Mononuclear cell (primary cell): ENCODE results near the gene ASS1. TPM values are rescaled to one million over a fixed set of nuclear protein-coding genes. Genes with fewer than 3 reads are reported as not detected.
"Not testable (repeated sequence)": the region's sequence is repeated elsewhere in the genome, so short reads cannot be mapped to it uniquely, and the experiment has no call there.

Source experiments
- H3K27me3 ChIP-seq: 2 replicates; pipeline ENCODE4 v1.6.0; 2011; ENCODE audit warnings: low read length, control low read depth; ENCODE audit not compliant: insufficient read depth
- H3K4me1 ChIP-seq: 2 replicates; pipeline ENCODE4 v1.5.1; 2011; ENCODE audit warnings: mild to moderate bottlenecking, low read length, control low read depth; ENCODE audit not compliant: insufficient read depth
- H3K4me3 ChIP-seq: 2 replicates; pipeline ENCODE4 v1.5.1; 2011; ENCODE audit warnings: mild to moderate bottlenecking, low read length, moderate library complexity
- H3K9me3 ChIP-seq: 2 replicates; pipeline ENCODE4 v1.5.1; 2011; ENCODE audit warnings: low read depth, mild to moderate bottlenecking, control low read depth, low read length
- total RNA-seq: library from RNA; depleted of rRNA; stranded (reverse); fragments of >200 nt; gene quantifications from one replicate; pipeline ENCODE4 v1.2.3, GENCODE V29; 2012

Gene ASS1
- total RNA-seq, 1 donor: 0.10 TPM

DNA sequence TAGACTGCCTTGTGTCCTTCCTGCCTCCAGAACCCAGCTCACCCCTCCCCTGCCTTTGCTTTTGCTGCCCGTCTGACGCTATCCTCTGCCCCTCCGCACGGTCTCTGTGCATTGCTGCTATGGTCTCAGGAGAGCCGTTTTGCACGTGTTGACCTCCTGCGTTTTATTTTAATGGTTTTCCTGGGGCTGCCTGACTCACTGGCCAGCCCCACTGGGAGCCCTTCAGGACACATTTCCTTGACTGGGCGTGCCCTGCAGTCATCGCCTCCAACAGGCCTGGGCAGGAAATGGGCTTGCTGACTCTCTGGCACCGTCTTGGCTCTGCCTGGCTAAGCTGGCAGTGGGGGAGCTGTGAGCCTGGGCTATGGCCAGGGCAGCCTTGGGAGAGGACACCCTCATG, 17.9 kb upstream of the ASS1 start:
- Histone ChIP-seq H3K4me1 (no peaks in the 10 kb centered on the region), H3K4me3 (no peak overlapping the region), H3K27me3 (no peaks in the 10 kb centered on the region), H3K9me3 (no peaks in the 10 kb centered on the region)

DNA sequence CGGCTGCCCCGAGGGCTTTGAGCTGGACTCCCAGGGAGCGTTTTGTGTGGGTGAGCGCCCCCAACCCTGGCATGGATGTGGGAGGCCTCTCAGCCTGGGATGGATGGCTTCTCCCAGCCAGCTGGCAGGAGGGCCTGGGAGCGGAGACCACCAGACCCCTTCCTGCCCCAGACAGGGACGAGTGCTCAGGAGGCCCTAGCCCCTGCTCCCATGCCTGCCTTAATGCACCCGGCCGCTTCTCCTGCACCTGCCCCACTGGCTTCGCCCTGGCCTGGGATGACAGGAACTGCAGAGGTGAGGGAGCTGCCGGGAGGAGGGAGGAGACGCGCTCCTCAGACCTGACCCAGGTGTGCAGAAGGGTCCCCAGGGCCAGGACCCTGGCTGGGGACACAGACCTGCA, 17.4 kb upstream of the ASS1 start:
- H3K9me3 ChIP-seq: no peaks in the 10 kb centered on the region
- peaks cover 2% of the 10 kb centered on the region for H3K27me3 ChIP-seq
- no peak overlapping the region for H3K4me3 ChIP-seq
- H3K4me1 ChIP-seq: no peaks in the 10 kb centered on the region

DNA sequence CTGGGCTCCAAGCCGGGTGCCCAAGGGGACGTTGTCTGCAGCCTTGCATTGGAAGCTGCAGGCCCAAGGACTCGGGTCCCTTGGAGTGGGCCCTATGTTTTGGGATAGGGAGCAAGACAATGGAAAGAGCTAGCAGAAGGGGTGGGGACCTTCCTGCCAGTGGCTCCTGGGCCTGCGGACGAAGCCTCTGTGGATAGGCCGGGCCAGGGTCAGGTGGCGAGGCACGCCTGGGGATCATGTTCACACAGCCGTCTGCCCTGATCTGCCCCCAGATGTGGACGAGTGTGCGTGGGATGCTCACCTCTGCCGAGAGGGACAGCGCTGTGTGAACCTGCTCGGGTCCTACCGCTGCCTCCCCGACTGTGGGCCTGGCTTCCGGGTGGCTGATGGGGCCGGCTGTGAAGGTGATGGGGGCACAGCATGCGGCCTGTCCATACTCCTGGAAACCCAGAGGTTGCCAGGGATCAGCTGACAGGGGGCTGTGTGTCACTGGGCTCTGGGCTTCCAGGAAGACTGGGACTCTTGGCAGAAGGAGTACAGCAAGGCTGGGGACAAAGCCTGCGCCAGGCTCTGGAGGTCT, 16.6 kb upstream of the ASS1 start:
- Histone ChIP-seq H3K27me3 (peaks cover 5% of the 10 kb centered on the region), H3K4me1 (no peaks in the 10 kb centered on the region), H3K9me3 (no peaks in the 10 kb centered on the region), H3K4me3 (no peak overlapping the region)

DNA sequence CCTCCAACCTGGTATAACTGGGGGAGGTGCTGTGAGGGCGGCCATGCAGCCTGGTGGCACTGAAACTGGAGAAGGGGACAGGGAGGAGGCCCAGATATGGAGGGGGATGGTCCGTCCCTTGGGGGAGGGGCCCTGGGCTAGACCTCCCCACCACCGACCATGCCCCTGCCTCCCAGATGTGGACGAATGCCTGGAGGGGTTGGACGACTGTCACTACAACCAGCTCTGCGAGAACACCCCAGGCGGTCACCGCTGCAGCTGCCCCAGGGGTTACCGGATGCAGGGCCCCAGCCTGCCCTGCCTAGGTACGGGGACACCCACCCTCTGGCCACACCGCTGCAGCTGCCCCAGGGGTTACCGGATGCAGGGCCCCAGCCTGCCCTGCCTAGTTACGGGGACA, 15.4 kb upstream of the ASS1 start:
- Histone ChIP-seq H3K9me3 (no peaks in the 10 kb centered on the region), H3K4me3 (no peak overlapping the region), H3K27me3 (peaks cover 15% of the 10 kb centered on the region), H3K4me1 (no peaks in the 10 kb centered on the region)

DNA sequence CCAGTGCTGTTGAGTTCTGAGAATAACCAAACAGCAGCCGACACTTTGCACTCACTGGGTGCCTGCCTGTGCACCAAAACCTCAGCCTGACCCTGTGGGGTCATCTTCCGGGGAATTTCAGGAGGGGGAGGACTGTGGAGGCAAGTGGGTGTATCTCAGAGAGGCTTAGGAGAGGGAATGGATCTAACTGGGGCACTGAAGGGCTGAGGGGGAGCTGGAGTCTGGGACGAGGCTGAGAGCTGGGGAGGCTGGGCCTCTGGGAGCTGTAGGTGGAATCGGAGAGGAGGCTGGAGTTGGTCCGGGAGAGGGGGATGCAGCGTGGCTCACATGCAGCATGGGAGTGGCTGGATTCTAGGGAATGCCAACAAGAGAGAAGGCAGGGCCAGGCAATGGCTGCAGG, 14.9 kb upstream of the ASS1 start:
- Histone ChIP-seq H3K4me1 (no peaks in the 10 kb centered on the region), H3K27me3 (peaks cover 16% of the 10 kb centered on the region)

DNA sequence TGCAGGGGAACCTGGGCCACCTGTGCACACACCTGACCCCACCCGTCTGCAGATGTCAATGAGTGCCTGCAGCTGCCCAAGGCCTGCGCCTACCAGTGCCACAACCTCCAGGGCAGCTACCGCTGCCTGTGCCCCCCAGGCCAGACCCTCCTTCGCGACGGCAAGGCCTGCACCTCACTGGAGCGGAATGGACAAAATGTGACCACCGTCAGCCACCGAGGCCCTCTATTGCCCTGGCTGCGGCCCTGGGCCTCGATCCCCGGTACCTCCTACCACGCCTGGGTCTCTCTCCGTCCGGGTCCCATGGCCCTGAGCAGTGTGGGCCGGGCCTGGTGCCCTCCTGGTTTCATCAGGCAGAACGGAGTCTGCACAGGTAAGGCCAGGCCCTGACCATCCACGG, 14.5 kb upstream of the ASS1 start:
- peaks cover 16% of the 10 kb centered on the region for H3K27me3 ChIP-seq
- no peaks in the 10 kb centered on the region for H3K4me1 ChIP-seq
- no peak overlapping the region for H3K4me3 ChIP-seq
- no peaks in the 10 kb centered on the region for H3K9me3 ChIP-seq

More for the DNA sequence above, 14.9 kb upstream of the ASS1 start:
- no peaks in the 10 kb centered on the region for H3K9me3 ChIP-seq
- H3K4me3 ChIP-seq: no peak overlapping the region

DNA sequence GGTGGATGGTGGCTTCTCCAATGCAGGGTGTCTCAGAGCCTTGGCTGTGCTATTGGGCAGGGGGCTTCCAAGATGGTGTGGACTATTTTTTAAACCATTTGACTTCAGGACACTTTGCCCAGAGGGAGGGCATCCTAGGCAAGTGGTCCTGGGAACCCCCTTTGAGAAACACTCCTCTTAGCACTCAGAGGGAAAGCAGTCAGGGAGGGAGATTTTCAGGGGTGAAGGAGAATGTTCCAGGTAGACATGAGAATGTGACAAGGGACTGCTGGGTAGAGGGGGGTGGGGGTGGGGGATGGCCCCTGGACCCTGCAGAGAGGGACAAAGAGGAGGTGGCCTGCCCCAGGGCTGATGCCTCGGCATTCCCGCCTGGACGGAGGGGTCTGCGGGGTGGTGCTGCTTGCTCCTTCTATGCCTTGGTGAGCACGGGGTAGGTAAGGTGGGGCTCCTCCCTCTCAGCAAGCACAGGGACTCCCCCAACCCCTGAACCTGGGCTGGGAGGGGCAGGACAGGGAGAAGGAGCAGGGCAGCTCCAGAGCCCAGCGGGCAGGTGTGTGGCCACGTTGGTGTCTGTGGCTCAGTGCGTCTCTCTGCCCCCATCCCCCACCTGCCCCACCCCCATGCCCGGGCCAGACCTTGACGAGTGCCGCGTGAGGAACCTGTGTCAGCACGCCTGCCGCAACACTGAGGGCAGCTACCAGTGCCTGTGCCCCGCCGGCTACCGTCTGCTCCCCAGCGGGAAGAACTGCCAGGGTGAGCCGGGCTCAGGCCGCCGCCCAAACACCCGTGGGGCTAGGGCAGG, 13.8 kb upstream of the ASS1 start:
- Histone ChIP-seq H3K4me3 (no peak overlapping the region), H3K27me3 (peaks cover 16% of the 10 kb centered on the region), H3K9me3 (no peaks in the 10 kb centered on the region), H3K4me1 (no peaks in the 10 kb centered on the region)

DNA sequence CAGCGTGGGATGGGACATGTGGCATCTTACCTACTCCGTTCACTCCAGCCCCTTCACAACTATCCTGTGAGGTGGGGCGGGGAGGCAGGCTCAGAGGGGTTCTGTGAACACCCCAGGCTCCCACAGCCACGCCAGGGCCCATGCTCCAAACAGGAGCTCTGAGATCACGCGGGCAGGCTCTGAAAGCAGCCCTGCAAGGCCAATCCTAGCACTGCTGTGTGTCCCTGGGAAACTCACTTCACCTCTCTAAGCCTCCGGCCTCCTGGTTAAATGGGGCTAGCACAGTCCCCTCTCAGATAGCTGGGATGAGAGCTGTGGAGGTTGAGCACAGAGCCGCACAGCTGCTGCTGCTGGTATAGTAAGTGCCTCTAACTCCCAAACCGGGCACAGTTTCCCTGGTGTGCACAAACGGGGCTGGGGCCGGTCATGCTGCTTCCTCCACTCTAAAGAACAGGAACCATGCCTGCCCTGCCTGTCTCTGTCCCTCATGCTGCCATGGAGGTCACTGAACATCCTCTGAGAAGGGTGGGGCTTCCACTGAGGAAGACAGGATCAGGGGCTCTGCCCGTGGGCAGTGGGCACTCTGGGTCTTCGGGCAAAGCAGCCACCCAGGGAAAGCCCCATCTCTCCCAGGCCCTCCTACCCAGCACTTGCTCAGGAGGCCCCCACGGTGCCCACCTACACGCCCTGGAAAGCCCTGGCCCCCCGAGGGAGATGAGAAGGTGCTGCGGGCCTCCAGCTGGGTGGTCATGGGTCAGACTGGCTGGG, 13.0 kb upstream of the ASS1 start:
- Histone ChIP-seq H3K9me3 (no peaks in the 10 kb centered on the region), H3K4me1 (no peaks in the 10 kb centered on the region), H3K27me3 (peaks cover 16% of the 10 kb centered on the region), H3K4me3 (no peak overlapping the region)

DNA sequence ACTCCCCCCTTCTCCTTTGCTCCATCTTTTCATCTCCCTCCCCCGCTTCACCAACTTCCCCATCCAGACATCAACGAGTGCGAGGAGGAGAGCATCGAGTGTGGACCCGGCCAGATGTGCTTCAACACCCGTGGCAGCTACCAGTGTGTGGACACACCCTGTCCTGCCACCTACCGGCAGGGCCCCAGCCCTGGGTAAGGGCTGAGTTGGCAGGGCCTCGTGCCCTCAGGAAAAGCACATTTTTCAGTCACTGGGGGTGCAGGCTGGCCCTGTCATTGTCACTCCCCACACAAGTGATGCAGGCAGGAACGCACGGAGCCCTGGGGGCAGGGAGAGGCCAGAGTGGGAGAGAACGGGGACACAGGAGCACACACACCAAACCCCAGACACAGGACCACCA, 12.4 kb upstream of the ASS1 start:
- H3K27me3 ChIP-seq: peaks cover 16% of the 10 kb centered on the region

DNA sequence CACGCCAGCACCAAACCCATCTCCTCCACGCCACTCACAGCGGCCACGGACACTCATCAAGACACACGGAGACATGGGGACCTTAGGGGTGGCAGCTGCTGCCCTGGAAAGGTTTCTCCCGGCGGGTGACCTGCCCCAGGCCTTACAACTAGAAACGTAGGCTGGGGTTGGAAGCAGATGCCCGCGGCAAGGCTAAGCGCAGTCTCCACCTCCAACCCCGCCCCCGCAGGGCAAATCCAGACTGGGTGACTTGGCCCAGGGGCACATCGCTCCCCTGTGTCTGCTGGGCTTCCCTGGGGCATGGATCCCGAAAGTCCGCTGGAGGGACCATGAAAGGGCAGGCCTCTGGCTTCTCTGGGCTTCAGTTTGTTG, 12.0 kb upstream of the ASS1 start:
- Histone ChIP-seq H3K4me3 (no peak overlapping the region), H3K27me3 (peaks cover 16% of the 10 kb centered on the region), H3K9me3 (no peaks in the 10 kb centered on the region), H3K4me1 (no peaks in the 10 kb centered on the region)

More for the DNA sequence above, 12.4 kb upstream of the ASS1 start:
- Histone ChIP-seq H3K9me3 (no peaks in the 10 kb centered on the region), H3K4me3 (no peak overlapping the region), H3K4me1 (no peaks in the 10 kb centered on the region)

DNA sequence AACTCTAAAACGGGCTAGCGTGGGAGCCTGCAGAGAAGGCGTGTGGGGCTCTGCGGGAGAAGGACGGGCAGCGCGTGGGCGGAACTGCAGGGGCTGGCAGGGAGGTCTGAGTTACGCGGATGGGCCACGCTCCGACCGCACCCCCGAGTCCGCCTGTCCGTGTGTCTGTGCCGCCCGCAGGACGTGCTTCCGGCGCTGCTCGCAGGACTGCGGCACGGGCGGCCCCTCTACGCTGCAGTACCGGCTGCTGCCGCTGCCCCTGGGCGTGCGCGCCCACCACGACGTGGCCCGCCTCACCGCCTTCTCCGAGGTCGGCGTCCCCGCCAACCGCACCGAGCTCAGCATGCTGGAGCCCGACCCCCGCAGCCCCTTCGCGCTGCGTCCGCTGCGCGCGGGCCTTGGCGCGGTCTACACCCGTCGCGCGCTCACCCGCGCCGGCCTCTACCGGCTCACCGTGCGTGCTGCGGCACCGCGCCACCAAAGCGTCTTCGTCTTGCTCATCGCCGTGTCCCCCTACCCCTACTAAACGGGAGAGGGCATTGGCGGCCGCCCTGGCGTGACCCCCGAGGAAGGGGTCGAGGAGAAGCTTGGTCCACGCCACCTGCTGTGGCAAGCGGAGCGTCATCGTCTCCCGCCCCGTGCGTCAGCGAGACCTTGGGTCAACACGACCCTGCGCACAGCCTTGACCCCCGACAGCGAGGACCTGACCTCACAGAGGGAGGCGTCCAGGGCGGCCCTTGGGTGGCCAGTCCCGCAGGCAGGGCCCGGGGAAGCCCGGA, 11.4 kb upstream of the ASS1 start:
- Histone ChIP-seq H3K9me3 (no peaks in the 10 kb centered on the region), H3K4me3 (no peak overlapping the region), H3K4me1 (no peaks in the 10 kb centered on the region), H3K27me3 (peaks cover 16% of the 10 kb centered on the region)

DNA sequence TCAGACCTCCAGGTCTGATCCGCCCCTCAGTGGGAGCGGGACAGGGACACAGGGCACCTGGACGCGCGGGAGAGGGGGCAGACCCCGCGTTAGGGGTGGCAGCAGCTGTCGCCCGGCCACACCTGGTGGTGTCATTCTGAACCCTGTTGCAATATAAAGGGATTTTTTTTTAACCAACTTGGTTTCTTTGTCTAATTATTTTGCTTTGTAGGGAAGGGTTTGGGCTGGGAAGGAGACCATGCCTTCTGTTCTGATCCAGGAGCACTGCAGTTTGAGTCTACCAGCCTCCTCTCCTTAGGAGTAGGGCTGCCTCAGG, 10.9 kb upstream of the ASS1 start:
- Histone ChIP-seq H3K4me3 (no peak overlapping the region), H3K9me3 (no peaks in the 10 kb centered on the region), H3K4me1 (no peaks in the 10 kb centered on the region), H3K27me3 (peaks cover 16% of the 10 kb centered on the region)

DNA sequence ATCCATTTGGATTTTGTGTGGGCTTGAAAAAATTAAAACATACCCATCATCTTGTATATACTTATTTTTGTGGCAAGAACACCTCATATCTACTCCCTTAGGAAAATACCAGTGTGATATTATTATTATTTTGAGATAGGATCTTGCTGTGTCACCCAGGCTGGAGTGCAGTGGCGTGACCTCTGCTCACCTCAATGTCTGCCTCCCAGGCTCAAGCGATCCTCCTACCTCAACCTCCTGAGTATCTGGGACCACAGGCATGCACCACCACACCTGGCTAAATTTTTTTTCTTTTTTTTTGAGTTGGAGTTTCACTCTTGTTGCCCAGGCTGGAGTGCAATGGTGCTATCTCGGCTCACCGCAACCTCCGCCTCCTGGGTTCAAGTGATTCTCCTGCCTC, 10.1 kb upstream of the ASS1 start:
- not testable (repeated sequence) for H3K4me1 ChIP-seq, H3K9me3 ChIP-seq, H3K4me3 ChIP-seq
- H3K27me3 ChIP-seq: peaks cover 16% of the 10 kb centered on the region

DNA sequence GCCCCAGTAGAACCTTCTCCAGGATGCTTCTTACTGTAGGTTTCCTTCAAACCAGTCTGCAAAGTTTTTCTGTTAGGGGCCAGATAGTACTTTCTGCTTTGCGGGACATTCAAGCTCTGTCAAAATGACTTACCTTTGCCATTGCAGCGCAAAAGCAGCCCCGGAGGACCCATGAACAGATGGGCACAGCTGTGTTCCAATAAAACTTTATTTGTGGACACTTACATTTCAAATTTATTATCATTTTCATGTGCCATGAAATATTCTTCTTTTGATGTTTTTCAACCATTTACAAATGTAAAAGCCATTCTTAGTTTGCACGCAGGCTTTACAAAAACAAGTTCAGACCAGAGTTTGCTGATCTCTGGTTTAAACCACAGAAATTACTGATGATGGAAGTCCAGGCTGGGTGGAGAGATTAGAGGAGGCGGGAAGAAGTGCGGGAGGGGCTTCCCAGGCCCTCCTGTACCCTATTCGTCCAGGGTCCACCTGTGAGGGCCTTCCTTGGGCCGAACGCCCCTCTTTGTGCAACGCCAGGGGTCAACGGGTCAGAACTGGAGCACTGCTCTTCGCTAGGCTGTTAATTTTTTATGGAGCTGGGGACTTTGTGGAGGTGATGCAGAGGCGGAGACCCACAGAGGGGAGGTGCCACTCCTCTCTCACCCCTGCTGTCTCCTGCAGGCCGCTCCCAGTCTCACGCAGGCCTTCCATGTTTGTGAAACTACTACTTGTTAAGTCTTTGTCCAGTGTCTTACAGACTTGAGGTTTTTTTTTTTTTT, 7.6 kb upstream of the ASS1 start:
- H3K9me3 ChIP-seq: peaks cover 12% of the 10 kb centered on the region
- H3K27me3 ChIP-seq: peaks cover 14% of the 10 kb centered on the region
- H3K4me1 ChIP-seq: no peaks in the 10 kb centered on the region
- no peak overlapping the region for H3K4me3 ChIP-seq
